HFFc6 (cell line): ENCODE results near the gene CCDC146. TPM values are rescaled to one million over a fixed set of nuclear protein-coding genes. Genes with fewer than 3 reads are reported as not detected.

Experiments
- DNase-seq: peaks from one replicate; pipeline ENCODE4 v3.0.0-alpha.2; 2018
- H3K27ac Mint-ChIP-seq: 2 replicates; pipeline ENCODE4 v1.8.0; 2020; ENCODE audit warnings: mild to moderate bottlenecking, mixed read lengths
- H3K27me3 Mint-ChIP-seq: 2 replicates; pipeline ENCODE4 v1.8.0; 2021; ENCODE audit warnings: mild to moderate bottlenecking, moderate library complexity, mixed read lengths; ENCODE audit not compliant: insufficient read depth
- H3K36me3 Mint-ChIP-seq: 2 replicates; pipeline ENCODE4 v1.8.0; 2021; ENCODE audit warnings: low read depth, mixed read lengths
- H3K4me1 Mint-ChIP-seq: 2 replicates; pipeline ENCODE4 v1.8.0; 2020; ENCODE audit warnings: low read depth, mixed read lengths
- H3K4me3 Mint-ChIP-seq: 2 replicates; pipeline ENCODE4 v1.8.0; 2020; ENCODE audit warnings: mild to moderate bottlenecking, moderate library complexity, mixed read lengths
- H3K9me3 Mint-ChIP-seq: 2 replicates; pipeline ENCODE4 v1.8.0; 2020; ENCODE audit warnings: mild to moderate bottlenecking, mixed read lengths
- CTCF ChIP-seq: fragments of 200-600 bp; sonication (generic); IDR thresholded peaks from 2 replicates; pipeline ENCODE4 v1.5.0; 2021; ENCODE audit warnings: antibody characterized with exemption, mild to moderate bottlenecking
- total RNA-seq, 6 experiments: library from RNA; stranded (reverse); fragmentation: NEBNext Ultra II Directional; extraction: Animal tissue kit (Norgen Biotek cat#: 25700); gene quantifications; 2 replicates in 1 of 6; 3 replicates in 5 of 6; pipeline ENCODE4 v1.2.3, GENCODE V29; 2021

Gene CCDC146
- total RNA-seq, 6 experiments from 2014 or later = 0.09 to 0.70 (median 0.57) TPM

GRCh38 chr7:77335581-77335980 lies 213.2 kb downstream of the CCDC146 start:
- H3K27me3 Mint-ChIP-seq = peaks cover 7% of the 10 kb centered on the region; the same call in 1 of the 2 replicates
- no peak for TF ChIP-seq CTCF

DNA sequence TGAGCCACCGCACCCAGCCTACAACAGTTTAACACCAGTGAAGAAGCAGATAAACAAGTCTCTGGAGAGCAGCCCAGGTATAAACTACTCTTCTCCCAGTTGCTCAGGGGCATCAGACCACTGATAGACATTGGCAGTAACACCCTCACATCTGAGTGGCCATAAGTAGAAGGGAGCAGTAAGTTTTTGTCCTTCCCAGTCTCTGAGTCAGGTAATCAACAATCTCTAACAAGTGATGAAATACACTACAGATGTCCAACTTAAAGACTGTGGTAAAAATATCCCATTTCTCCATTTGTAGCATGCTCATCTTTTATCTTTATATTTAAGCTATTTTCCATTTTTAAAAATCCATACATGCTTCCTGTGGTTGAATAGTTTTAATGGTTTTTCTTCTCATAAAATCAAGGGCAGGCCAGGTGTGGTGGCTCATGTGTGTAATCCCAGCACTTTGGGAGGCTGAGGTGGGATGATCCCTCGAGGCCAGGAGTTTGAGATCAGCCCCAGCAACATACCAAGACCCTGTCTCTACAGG lies 215.1 kb downstream of the CCDC146 start:
- Mint-ChIP-seq H3K36me3 (no peaks in the 10 kb centered on the region), H3K27ac (no peak overlapping the region), H3K4me1 (peaks cover 6% of the 10 kb centered on the region), H3K4me3 (no peak overlapping the region), H3K9me3 (no peaks in the 10 kb centered on the region), H3K27me3 (peaks cover 10% of the 10 kb centered on the region; the same call in 1 of the 2 replicates)
- no peak for TF ChIP-seq CTCF
- no peak for DNase-seq

More at GRCh38 chr7:77335581-77335980, 213.2 kb downstream of the CCDC146 start:
- Mint-ChIP-seq H3K9me3 (no peaks in the 10 kb centered on the region), H3K27ac (no peak overlapping the region), H3K36me3 (no peaks in the 10 kb centered on the region), H3K4me3 (no peak overlapping the region), H3K4me1 (peaks cover 19% of the 10 kb centered on the region)
- DNase-seq = no peak

DNA sequence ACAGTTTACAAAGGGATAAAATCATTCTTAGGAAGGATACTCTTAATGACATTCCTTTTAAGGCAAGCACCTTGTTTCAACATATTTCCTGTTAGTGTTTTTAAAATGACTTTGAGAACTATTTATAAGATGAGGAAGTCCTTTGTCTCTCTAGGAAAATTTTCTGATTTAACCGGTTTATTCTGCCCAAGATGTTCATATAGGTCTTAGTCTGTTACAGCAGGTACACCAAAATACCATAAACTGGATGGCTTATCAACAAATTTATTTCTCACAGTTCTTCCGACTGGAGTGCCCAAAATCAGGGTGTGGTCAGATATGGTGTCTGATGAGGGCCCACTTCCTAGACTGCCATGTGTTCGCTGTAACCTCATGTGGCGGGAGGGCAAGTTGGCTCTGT lies 215.8 kb downstream of the CCDC146 start:
- Mint-ChIP-seq H3K27ac (no peak overlapping the region), H3K4me1 (peaks cover 6% of the 10 kb centered on the region), H3K27me3 (peaks cover 8% of the 10 kb centered on the region; the same call in 1 of the 2 replicates), H3K36me3 (no peaks in the 10 kb centered on the region), H3K9me3 (no peaks in the 10 kb centered on the region), H3K4me3 (no peak overlapping the region)
- DNase-seq = no peak
- TF ChIP-seq CTCF = no peak

- Mint-ChIP-seq H3K27me3 (peaks cover 8% of the 10 kb centered on the region; the same call in 1 of the 2 replicates), H3K4me1 (peaks cover 6% of the 10 kb centered on the region), H3K9me3 (no peaks in the 10 kb centered on the region), H3K36me3 (no peaks in the 10 kb centered on the region), H3K27ac (no peak overlapping the region), H3K4me3 (no peak overlapping the region)
- no peak for DNase-seq
- no peak for TF ChIP-seq CTCF
These were observed 216.6 kb downstream of the CCDC146 start for GRCh38 chr7:77338883-77339629.

DNA sequence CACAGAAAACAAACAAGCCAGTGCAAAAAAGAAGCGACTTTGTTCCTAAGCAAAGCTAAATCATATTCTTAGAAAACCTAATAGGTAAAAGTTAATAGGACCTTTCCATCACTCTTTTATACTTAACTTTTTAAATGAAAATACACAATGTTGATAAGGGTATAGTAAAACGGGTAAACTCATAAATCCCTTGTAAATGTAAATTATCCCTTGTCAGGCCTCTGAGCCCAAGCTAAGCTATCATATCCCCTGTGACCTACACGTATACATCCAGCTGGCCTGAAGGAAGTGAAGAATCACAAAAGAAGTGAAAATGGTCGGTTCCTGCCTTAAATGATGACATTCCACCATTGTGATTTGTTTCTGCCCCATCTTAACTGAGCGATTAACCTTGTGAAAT lies 217.3 kb downstream of the CCDC146 start:
- H3K27ac Mint-ChIP-seq = no peak overlapping the region

More for the DNA sequence above, 217.3 kb downstream of the CCDC146 start:
- Mint-ChIP-seq H3K27me3 (peaks cover 8% of the 10 kb centered on the region; the same call in 1 of the 2 replicates), H3K36me3 (no peaks in the 10 kb centered on the region), H3K9me3 (no peaks in the 10 kb centered on the region), H3K4me3 (no peak overlapping the region), H3K4me1 (peaks cover 6% of the 10 kb centered on the region)
- TF ChIP-seq CTCF = no peak
- DNase-seq = no peak

Other genes starting within 250 kb of the CCDC146 start
- not detected for gene SPDYE17, start 90.3 kb upstream of the CCDC146 start, total RNA-seq
- gene SPDYE18, start 60.1 kb upstream of the CCDC146 start, total RNA-seq = under 1 TPM in 1 of 6 experiments, not detected in 5; 0.21 TPM
- not detected for gene FGL2, start 77.2 kb downstream of the CCDC146 start, total RNA-seq